Measurements from ENCODE around the gene FARSA.

FARSA gene

DNA sequence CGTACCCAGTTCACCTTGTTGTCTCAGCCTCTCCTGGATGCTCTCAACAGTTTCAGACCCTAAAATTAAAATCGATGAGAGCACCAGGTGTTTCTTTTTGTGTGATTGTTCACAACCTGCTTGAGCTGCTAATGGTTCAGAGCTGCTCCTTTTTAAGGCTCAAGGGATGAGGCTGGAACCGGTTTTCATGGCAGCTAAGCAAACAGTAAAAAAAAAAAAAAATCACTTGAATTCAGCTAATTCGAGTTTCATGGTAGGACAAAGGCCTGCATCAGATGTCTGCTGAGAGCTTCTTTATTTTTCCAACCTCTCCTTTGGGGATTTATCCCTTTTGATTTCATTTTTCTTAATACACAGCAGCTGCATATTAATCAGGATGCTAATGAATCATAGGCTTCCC, 20.9 kb downstream of the FARSA start:
- TF ChIP-seq SIN3A (IDR thresholded peaks at IDR 0.05; ENCODE audit: borderline replicate concordance, insufficient read depth, low read length) = no peak
- TF ChIP-seq TAF1 (IDR thresholded peaks at IDR 0.05; ENCODE audit: borderline replicate concordance, insufficient read depth, low read length) = no peak
- TF ChIP-seq POLR2AphosphoS5 (IDR thresholded peaks at IDR 0.05; ENCODE audit: low read depth, low read length) = no peak
- TF ChIP-seq FOXP2 (optimal IDR thresholded peaks at IDR 0.05; ENCODE audit: borderline replicate concordance, extremely low read depth, extremely low read length, insufficient read depth) = no peak
- TF ChIP-seq, protein P1, sequence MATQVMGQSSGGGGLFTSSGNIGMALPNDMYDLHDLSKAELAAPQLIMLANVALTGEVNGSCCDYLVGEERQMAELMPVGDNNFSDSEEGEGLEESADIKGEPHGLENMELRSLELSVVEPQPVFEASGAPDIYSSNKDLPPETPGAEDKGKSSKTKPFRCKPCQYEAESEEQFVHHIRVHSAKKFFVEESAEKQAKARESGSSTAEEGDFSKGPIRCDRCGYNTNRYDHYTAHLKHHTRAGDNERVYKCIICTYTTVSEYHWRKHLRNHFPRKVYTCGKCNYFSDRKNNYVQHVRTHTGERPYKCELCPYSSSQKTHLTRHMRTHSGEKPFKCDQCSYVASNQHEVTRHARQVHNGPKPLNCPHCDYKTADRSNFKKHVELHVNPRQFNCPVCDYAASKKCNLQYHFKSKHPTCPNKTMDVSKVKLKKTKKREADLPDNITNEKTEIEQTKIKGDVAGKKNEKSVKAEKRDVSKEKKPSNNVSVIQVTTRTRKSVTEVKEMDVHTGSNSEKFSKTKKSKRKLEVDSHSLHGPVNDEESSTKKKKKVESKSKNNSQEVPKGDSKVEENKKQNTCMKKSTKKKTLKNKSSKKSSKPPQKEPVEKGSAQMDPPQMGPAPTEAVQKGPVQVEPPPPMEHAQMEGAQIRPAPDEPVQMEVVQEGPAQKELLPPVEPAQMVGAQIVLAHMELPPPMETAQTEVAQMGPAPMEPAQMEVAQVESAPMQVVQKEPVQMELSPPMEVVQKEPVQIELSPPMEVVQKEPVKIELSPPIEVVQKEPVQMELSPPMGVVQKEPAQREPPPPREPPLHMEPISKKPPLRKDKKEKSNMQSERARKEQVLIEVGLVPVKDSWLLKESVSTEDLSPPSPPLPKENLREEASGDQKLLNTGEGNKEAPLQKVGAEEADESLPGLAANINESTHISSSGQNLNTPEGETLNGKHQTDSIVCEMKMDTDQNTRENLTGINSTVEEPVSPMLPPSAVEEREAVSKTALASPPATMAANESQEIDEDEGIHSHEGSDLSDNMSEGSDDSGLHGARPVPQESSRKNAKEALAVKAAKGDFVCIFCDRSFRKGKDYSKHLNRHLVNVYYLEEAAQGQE (IDR thresholded peaks at IDR 0.05; ENCODE audit: insufficient read depth in 1 of 2, low read depth in 2 of 2, low read length in 2 of 2) = no peak

DNA sequence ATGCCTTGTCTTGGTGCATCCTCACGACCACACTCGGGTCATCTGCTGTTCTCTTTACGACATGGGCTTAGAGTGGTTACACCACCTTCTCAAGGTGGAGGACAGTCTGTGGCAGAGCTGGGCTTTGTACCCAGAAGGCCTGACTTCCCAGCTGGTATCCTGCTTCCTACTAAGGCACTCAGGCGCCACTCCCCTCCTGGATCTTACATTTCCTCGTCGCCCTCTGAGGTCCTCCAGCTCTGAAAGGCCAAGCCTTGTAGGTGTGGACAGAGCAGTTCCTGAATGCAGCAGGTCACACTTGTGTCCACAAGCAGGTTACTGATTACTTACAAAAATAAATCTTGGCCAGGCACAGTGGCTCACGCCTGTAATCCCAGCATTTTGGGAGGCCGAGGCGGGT, 26.3 kb downstream of the FARSA start:
- TF ChIP-seq POLR2AphosphoS5 (IDR thresholded peaks at IDR 0.05; ENCODE audit: low read depth, low read length) = no peak
- TF ChIP-seq, protein P1 (IDR thresholded peaks at IDR 0.05; ENCODE audit: insufficient read depth in 1 of 2, low read depth in 2 of 2, low read length in 2 of 2) = no peak
- TF ChIP-seq FOXP2 (optimal IDR thresholded peaks at IDR 0.05; ENCODE audit: borderline replicate concordance, extremely low read depth, extremely low read length, insufficient read depth) = no peak
- TF ChIP-seq SIN3A (IDR thresholded peaks at IDR 0.05; ENCODE audit: borderline replicate concordance, insufficient read depth, low read length) = no peak
- no peak for TF ChIP-seq TAF1 (IDR thresholded peaks at IDR 0.05; ENCODE audit: borderline replicate concordance, insufficient read depth, low read length)

DNA sequence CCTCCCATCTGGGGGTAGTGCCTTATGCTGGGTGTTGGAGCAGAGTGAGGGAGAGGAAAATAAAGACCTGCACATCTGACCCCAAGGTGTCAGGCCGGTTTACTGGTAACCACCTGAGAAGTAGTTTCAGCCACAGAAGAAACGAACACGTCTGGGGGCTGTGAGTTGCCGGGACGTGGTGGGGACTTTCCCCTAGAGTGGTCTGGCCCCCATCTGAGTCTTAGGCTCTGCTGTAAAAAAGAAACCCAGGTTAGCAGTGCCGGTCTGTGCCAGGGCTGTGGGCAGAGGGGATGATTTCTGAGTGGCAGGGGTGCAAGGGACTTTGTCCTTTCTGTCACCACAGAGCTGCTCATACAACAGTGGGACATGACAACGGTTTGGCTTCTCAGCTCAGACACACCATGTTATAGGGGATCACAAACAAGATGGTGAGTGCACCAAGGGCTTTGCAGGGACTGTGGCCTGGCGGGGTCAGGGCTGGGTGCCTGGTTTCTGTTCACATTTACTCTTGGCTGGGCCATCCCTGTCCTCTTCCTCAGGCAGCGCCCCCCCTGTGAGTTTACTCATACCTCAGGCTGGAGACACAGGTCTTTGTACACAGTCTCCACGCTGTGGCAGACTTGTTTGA, 33.5 kb downstream of the FARSA start:
- no peak for TF ChIP-seq FOXP2 (optimal IDR thresholded peaks at IDR 0.05; ENCODE audit: borderline replicate concordance, extremely low read depth, extremely low read length, insufficient read depth)
- TF ChIP-seq TAF1 (IDR thresholded peaks at IDR 0.05; ENCODE audit: borderline replicate concordance, insufficient read depth, low read length) = no peak

DNA sequence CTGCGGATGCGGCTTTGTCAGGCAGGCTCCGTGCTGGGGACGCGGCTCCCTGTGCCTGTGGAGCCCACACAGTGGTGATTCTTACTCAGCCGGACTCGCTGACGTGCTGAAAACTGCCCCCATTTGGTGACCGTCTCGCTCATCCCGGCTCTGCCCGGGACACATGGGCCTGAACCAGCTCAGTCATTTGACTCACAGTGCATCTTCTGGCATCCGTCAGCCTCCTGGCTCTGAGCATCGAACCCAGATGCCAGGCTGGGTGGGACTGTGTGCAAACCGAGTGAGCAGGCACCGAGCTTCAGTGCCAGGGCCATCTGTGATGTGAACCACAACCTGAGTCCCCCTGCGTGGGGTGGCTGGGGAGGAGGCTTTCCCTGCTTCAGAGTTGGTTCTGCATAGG, 37.1 kb downstream of the FARSA start:
- TF ChIP-seq, protein P1 (IDR thresholded peaks at IDR 0.05; ENCODE audit: insufficient read depth in 1 of 2, low read depth in 2 of 2, low read length in 2 of 2) = no peak
- TF ChIP-seq POLR2AphosphoS5 (IDR thresholded peaks at IDR 0.05; ENCODE audit: low read depth, low read length) = no peak
- TF ChIP-seq TAF1 (IDR thresholded peaks at IDR 0.05; ENCODE audit: borderline replicate concordance, insufficient read depth, low read length) = no peak
- no peak for TF ChIP-seq SIN3A (IDR thresholded peaks at IDR 0.05; ENCODE audit: borderline replicate concordance, insufficient read depth, low read length)
- no peak for TF ChIP-seq FOXP2 (optimal IDR thresholded peaks at IDR 0.05; ENCODE audit: borderline replicate concordance, extremely low read depth, extremely low read length, insufficient read depth)

DNA sequence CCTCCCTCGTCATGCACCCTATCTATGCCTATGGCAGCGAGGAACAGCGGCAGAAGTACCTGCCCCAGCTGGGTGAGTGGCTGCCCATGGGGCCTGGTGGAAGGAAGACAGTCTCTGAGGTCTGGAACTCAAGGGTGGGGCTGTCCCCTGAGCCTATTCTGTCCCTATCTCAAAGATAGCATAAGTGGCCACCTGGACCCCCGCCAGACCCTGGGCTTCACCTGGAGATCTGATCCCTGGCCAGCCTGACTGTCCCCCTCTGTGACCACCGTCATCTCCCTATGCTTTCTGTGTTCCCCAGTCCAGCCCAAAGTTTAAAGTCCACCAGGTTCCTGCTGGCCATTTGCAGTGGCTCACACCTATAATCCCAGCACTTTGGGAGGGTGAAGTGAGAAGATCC, 39.9 kb downstream of the FARSA start:
- TF ChIP-seq SIN3A (IDR thresholded peaks at IDR 0.05; ENCODE audit: borderline replicate concordance, insufficient read depth, low read length) = no peak
- TF ChIP-seq TAF1 (IDR thresholded peaks at IDR 0.05; ENCODE audit: borderline replicate concordance, insufficient read depth, low read length) = no peak
- TF ChIP-seq FOXP2 (optimal IDR thresholded peaks at IDR 0.05; ENCODE audit: borderline replicate concordance, extremely low read depth, extremely low read length, insufficient read depth) = no peak
- TF ChIP-seq, protein P1 (IDR thresholded peaks at IDR 0.05; ENCODE audit: insufficient read depth in 1 of 2, low read depth in 2 of 2, low read length in 2 of 2) = no peak
- no peak for TF ChIP-seq POLR2AphosphoS5 (IDR thresholded peaks at IDR 0.05; ENCODE audit: low read depth, low read length)
